SKM-1 (cell line): ENCODE data around the gene SLC25A39.
"Not testable (repeated sequence)": the region's sequence is repeated elsewhere in the genome, so short reads cannot be mapped to it uniquely, and the experiment has no call there.

Experiments used
- DNase-seq: peaks from one replicate; lab custom pipeline; 2025; ENCODE audit not compliant: unreplicated experiment; lab: John Stamatoyannopoulos, UW

SLC25A39 gene

GRCh38 chr17:44335968-44336367 is 11.3 kb upstream of the SLC25A39 start:
- DNase-seq = no peak

GRCh38 chr17:44335564-44335963 is 10.9 kb upstream of the SLC25A39 start:
- no peak for DNase-seq

- DNase-seq = no peak
Measured at GRCh38 chr17:44334727-44335126, 10.1 kb upstream of the SLC25A39 start.

GRCh38 chr17:44334315-44334714 is 9.7 kb upstream of the SLC25A39 start:
- no peak for DNase-seq

- peak; percentile 68 for DNase-seq
Measured at GRCh38 chr17:44333371-44333770, 8.7 kb upstream of the SLC25A39 start.

GRCh38 chr17:44331249-44331760 is 6.7 kb upstream of the SLC25A39 start:
- peak; percentile 61 for DNase-seq

GRCh38 chr17:44330263-44330662 is 5.6 kb upstream of the SLC25A39 start:
- not testable (repeated sequence) for DNase-seq

- DNase-seq = not testable (repeated sequence)
Measured at GRCh38 chr17:44329516-44329915, 4.9 kb upstream of the SLC25A39 start.

GRCh38 chr17:44327715-44328449 is 3.3 kb upstream of the SLC25A39 start:
- no peak for DNase-seq

- DNase-seq = peak; percentile 94
Measured at GRCh38 chr17:44326861-44327444, 2.3 kb upstream of the SLC25A39 start.

GRCh38 chr17:44324092-44324570 is 492 bp downstream of the SLC25A39 start:
- no peak for DNase-seq

GRCh38 chr17:44323359-44324091 is 1.1 kb downstream of the SLC25A39 start:
- DNase-seq = no peak

- no peak for DNase-seq
Measured at GRCh38 chr17:44322236-44322895, 2.3 kb downstream of the SLC25A39 start.

GRCh38 chr17:44321246-44322120 is 3.1 kb downstream of the SLC25A39 start:
- no peak for DNase-seq

GRCh38 chr17:44320066-44320465 is 4.6 kb downstream of the SLC25A39 start:
- no peak for DNase-seq

- DNase-seq = no peak
Measured at GRCh38 chr17:44318077-44318892, 6.3 kb downstream of the SLC25A39 start.

- no peak for DNase-seq
Measured at GRCh38 chr17:44317545-44317944, 7.1 kb downstream of the SLC25A39 start.

- DNase-seq = no peak
Measured at GRCh38 chr17:44315760-44316731, 8.6 kb downstream of the SLC25A39 start.
